Keratinocyte (primary cell): ENCODE data around the gene RFX8. TPM values are rescaled to one million over a fixed set of nuclear protein-coding genes. Genes with fewer than 3 reads are reported as not detected.

ENCODE experiments used
- DNase-seq: peaks from one replicate; pipeline ENCODE4 v3.0.0-alpha.2; 2011; ENCODE audit warnings: low read depth, missing footprints, low spot score
- FAIRE-seq: peaks from 2 replicates; lab custom pipeline; 2011; peaks lifted over from hg19 to GRCh38; lab: Jason Lieb, UNC
- H2AFZ ChIP-seq: 2 replicates; pipeline ENCODE4 v1.6.0; 2012; ENCODE audit warnings: low read length, control low read depth, inconsistent platforms; ENCODE audit not compliant: control insufficient read depth
- H3K27ac ChIP-seq: 2 replicates; pipeline ENCODE4 v1.5.1; 2011; ENCODE audit warnings: low read length; ENCODE audit not compliant: control insufficient read depth, insufficient read depth
- H3K27me3 ChIP-seq: 3 replicates; pipeline ENCODE4 v1.6.0; 2011; ENCODE audit warnings: low read length; ENCODE audit not compliant: control insufficient read depth, insufficient read depth; ENCODE audit errors: extremely low read depth
- H3K36me3 ChIP-seq, 2 experiments: 2 replicates in 1 of 2; 3 replicates in 1 of 2; pipeline ENCODE4 v1.5.1; 2011; ENCODE audit warnings: low read length in 2 of 2, mild to moderate bottlenecking in 1 of 2; ENCODE audit not compliant: control insufficient read depth in 2 of 2, insufficient read depth in 2 of 2; ENCODE audit errors: extremely low read depth in 1 of 2
- H3K4me1 ChIP-seq: 3 replicates; pipeline ENCODE4 v1.5.1; 2011; ENCODE audit warnings: low read length; ENCODE audit not compliant: control insufficient read depth, insufficient read depth; ENCODE audit errors: extremely low read depth
- H3K4me2 ChIP-seq: 3 replicates; pipeline ENCODE4 v1.6.0; 2011; ENCODE audit warnings: low read depth, low read length; ENCODE audit not compliant: control insufficient read depth, insufficient read depth; ENCODE audit errors: extremely low read depth
- H3K4me3 ChIP-seq, 3 experiments: fragments of 200-600 bp in 1 of 3; sonication (generic) in 1 of 3; 2 replicates in 2 of 3; 3 replicates in 1 of 3; pipeline ENCODE4 v1.5.1; 2011 to 2016; ENCODE audit warnings: low read length in 3 of 3, mild to moderate bottlenecking in 3 of 3, control low read depth in 2 of 3, inconsistent platforms in 1 of 3, low read depth in 1 of 3, mixed read lengths in 1 of 3, mixed run types in 1 of 3, moderate library complexity in 1 of 3; ENCODE audit not compliant: control insufficient read depth in 2 of 3, insufficient read depth in 2 of 3; ENCODE audit errors: extremely low read depth in 1 of 3
- H3K79me2 ChIP-seq: 2 replicates; pipeline ENCODE4 v1.6.0; 2012; ENCODE audit warnings: low read length; ENCODE audit not compliant: control insufficient read depth, insufficient read depth
- H3K9ac ChIP-seq: 3 replicates; pipeline ENCODE4 v1.6.0; 2011; ENCODE audit warnings: low read length; ENCODE audit not compliant: control insufficient read depth, insufficient read depth; ENCODE audit errors: extremely low read depth
- H3K9me1 ChIP-seq: 3 replicates; pipeline ENCODE4 v1.6.0; 2011; ENCODE audit warnings: low read length; ENCODE audit not compliant: control insufficient read depth, insufficient read depth; ENCODE audit errors: extremely low read depth
- H3K9me3 ChIP-seq: 2 replicates; pipeline ENCODE4 v1.5.1; 2012; ENCODE audit warnings: low read depth, low read length; ENCODE audit not compliant: control insufficient read depth
- H4K20me1 ChIP-seq: 3 replicates; pipeline ENCODE4 v1.6.0; 2011; ENCODE audit warnings: low read length; ENCODE audit not compliant: control insufficient read depth, insufficient read depth; ENCODE audit errors: extremely low read depth
- CTCF ChIP-seq, 3 experiments: IDR thresholded peaks in 1 of 3; conservative IDR thresholded peaks in 1 of 3; optimal IDR thresholded peaks in 1 of 3; 2 replicates in 2 of 3; 3 replicates in 1 of 3; pipeline versions ENCODE3 to v1.5.1; 2011; ENCODE audit warnings: low read length in 3 of 3, mild to moderate bottlenecking in 3 of 3, moderate library complexity in 2 of 3, control low read depth in 1 of 3, inconsistent platforms in 1 of 3; ENCODE audit not compliant: insufficient read depth in 2 of 3; ENCODE audit errors: extremely low read depth in 1 of 3
- EZH2 ChIP-seq: IDR thresholded peaks from one replicate; pipeline ENCODE4 v1.6.1; 2012; ENCODE audit warnings: inconsistent platforms, mild to moderate bottlenecking, low read length, moderate library complexity
- dilution Hi-C: fragments of 300-500 bp; cut with MboI; formaldehyde crosslinking; loops from one replicate; pipeline ENCODE4 v1.7.0; 2020; ENCODE audit warnings: low sequenced_read_pairs; ENCODE audit not compliant: extremely low pct_ligation_motif_present
- polyA plus RNA-seq, 5 experiments: library from polyadenylated mRNA; depleted of rRNA in 3 of 5; stranded (reverse) in 3 of 5; stranded (forward) in 1 of 5; unstranded in 1 of 5; fragments of >200 nt; gene quantifications; 1 replicate in 1 of 5; 2 replicates in 3 of 5; 3 replicates in 1 of 5; pipeline versions ENCODE4 v1.2.1 to v1.2.3, GENCODE V29; 2011 to 2012; ENCODE audit warnings: missing spikeins in 2 of 5, low read depth in 1 of 5, low replicate concordance in 1 of 5

RFX8 gene
- polyA plus RNA-seq, 1 donor (not counting 4 experiments of a cell fraction or from before 2014, with no cell fraction given) = 0.05 TPM

GRCh38 chr2:101420623-101421022, 54.3 kb downstream of the RFX8 start:
- Histone ChIP-seq H3K27me3 (no peaks in the 10 kb centered on the region), H3K4me1 (no peaks in the 10 kb centered on the region), H3K4me3 (no peak overlapping the region), H3K9me1 (no peaks in the 10 kb centered on the region), H3K27ac (no peak overlapping the region), H3K9ac (no peak overlapping the region), H3K79me2 (no peaks in the 10 kb centered on the region), H4K20me1 (no peaks in the 10 kb centered on the region), H2AFZ (no peak overlapping the region), H3K9me3 (no peaks in the 10 kb centered on the region), H3K36me3 (no peaks in the 10 kb centered on the region), H3K4me2 (no peak overlapping the region)
- FAIRE-seq (no peak), DNase-seq (no peak)
- no peak for TF ChIP-seq EZH2
- TF ChIP-seq CTCF (optimal IDR thresholded peaks at IDR 0.05 in 1 of 3, IDR thresholded peaks at IDR 0.05 in 1 of 3, conservative IDR thresholded peaks at IDR 0.05 in 1 of 3; ENCODE audit: extremely low read depth in 1 of 3, insufficient read depth in 2 of 3, low read length in 3 of 3) = no peak
- dilution Hi-C loops = no loop called here

- Histone ChIP-seq H3K4me2 (no peak overlapping the region), H2AFZ (no peak overlapping the region)
- FAIRE-seq = peak; percentile 86
These were observed 55.7 kb downstream of the RFX8 start for GRCh38 chr2:101419096-101419663.

More at GRCh38 chr2:101419096-101419663, 55.7 kb downstream of the RFX8 start:
- Histone ChIP-seq H3K9me1 (no peaks in the 10 kb centered on the region), H3K36me3 (no peaks in the 10 kb centered on the region), H3K9ac (no peak overlapping the region), H3K4me1 (no peaks in the 10 kb centered on the region), H3K27ac (no peak overlapping the region), H3K27me3 (no peaks in the 10 kb centered on the region), H3K79me2 (no peaks in the 10 kb centered on the region), H3K9me3 (no peaks in the 10 kb centered on the region), H4K20me1 (no peaks in the 10 kb centered on the region), H3K4me3 (no peak overlapping the region)
- dilution Hi-C loops = no loop called here
- no peak for TF ChIP-seq EZH2
- TF ChIP-seq CTCF (optimal IDR thresholded peaks at IDR 0.05 in 1 of 3, IDR thresholded peaks at IDR 0.05 in 1 of 3, conservative IDR thresholded peaks at IDR 0.05 in 1 of 3; ENCODE audit: extremely low read depth in 1 of 3, insufficient read depth in 2 of 3, low read length in 3 of 3) = peak; percentile 69 to 76 (median 70)
- no peak for DNase-seq
